CD4-positive, alpha-beta T cell treated with Interleukin-21 for 1 hour (primary cell): ENCODE results near the gene EIF4A2.
"Not testable (repeated sequence)": the region's sequence is repeated elsewhere in the genome, so short reads cannot be mapped to it uniquely, and the experiment has no call there.

Experiments
- DNase-seq: peaks from one replicate; pipeline ENCODE4 v3.0.0-alpha.2; 2020

The EIF4A2 gene

GRCh38 chr3:186785495-186786018, 2.2 kb downstream of the EIF4A2 start:
- no peak for DNase-seq

GRCh38 chr3:186786922-186787321, 3.5 kb downstream of the EIF4A2 start:
- no peak for DNase-seq

- peak; percentile 25 for DNase-seq
Measured at GRCh38 chr3:186787642-186788481, 4.5 kb downstream of the EIF4A2 start.

- peak; percentile 23 for DNase-seq
Measured at GRCh38 chr3:186788482-186789370, 5.3 kb downstream of the EIF4A2 start.

GRCh38 chr3:186789554-186790260, 6.3 kb downstream of the EIF4A2 start:
- DNase-seq: no peak

GRCh38 chr3:186790261-186790981, 7.0 kb downstream of the EIF4A2 start:
- peak; percentile 25 for DNase-seq

- DNase-seq: no peak
Measured at GRCh38 chr3:186798239-186798874, 15.0 kb downstream of the EIF4A2 start.

- no peak for DNase-seq
Measured at GRCh38 chr3:186800285-186800684, 16.9 kb downstream of the EIF4A2 start.

- no peak for DNase-seq
Measured at GRCh38 chr3:186802701-186803100, 19.3 kb downstream of the EIF4A2 start.

- DNase-seq: not testable (repeated sequence)
Measured at GRCh38 chr3:186803447-186803846, 20.1 kb downstream of the EIF4A2 start.

GRCh38 chr3:186806089-186807055, 23.0 kb downstream of the EIF4A2 start, which contains the start of gene RFC4:
Gene RFC4, minus strand, starts transcription at chr3:186806482. Its CDS starts 1,769 bp downstream, at chr3:186804713.
- DNase-seq: peak; percentile 83

- DNase-seq: peak; percentile 13
Measured at GRCh38 chr3:186807231-186807630, 23.9 kb downstream of the EIF4A2 start.

- no peak for DNase-seq
Measured at GRCh38 chr3:186810336-186810996, 27.1 kb downstream of the EIF4A2 start.

- DNase-seq: not testable (repeated sequence)
Measured at GRCh38 chr3:186811313-186811712, 27.9 kb downstream of the EIF4A2 start.

- no peak for DNase-seq
Measured at GRCh38 chr3:186814100-186814499, 30.7 kb downstream of the EIF4A2 start.

- no peak for DNase-seq
Measured at GRCh38 chr3:186815435-186815834, 32.1 kb downstream of the EIF4A2 start.

- no peak for DNase-seq
Measured at GRCh38 chr3:186818516-186818915, 35.1 kb downstream of the EIF4A2 start.

- no peak for DNase-seq
Measured at GRCh38 chr3:186818956-186819355, 35.6 kb downstream of the EIF4A2 start.
